ENCODE results near the gene IER3. TPM values are rescaled to one million over a fixed set of nuclear protein-coding genes. Genes with fewer than 3 reads are reported as not detected.

The IER3 gene
- total and polyA plus RNA-seq, 2 of the 8 experiments (the other 6 are each of a cell fraction or from before 2014, with no cell fraction given), result 11.9 to 26.5 TPM

- Histone ChIP-seq H2BK15ac (ENCODE audit: low read length) (no peak overlapping the region), H3K56ac (replicated peaks; ENCODE audit: insufficient read length, low read depth, low read length) (no peak overlapping the region), H3K4ac (replicated peaks; ENCODE audit: insufficient read length, low read depth, low read length) (no peak overlapping the region), H3K4me2 (ENCODE audit: insufficient read depth in 1 of 2, low read depth in 2 of 2, low read length in 2 of 2) (no peak overlapping the region), H3K4me1 (replicated peaks in 1 of 4; ENCODE audit: control insufficient read depth in 3 of 4, insufficient read depth in 4 of 4, low read length in 3 of 4) (no peaks in the 10 kb centered on the region), H3K23ac (ENCODE audit: insufficient read length) (no peak overlapping the region), H2AFZ (ENCODE audit: low read length) (no peak overlapping the region), H2BK120ac (replicated peaks; ENCODE audit: low read depth, low read length) (no peak overlapping the region), H3K18ac (ENCODE audit: extremely low read depth, low read length) (no peak overlapping the region), H3K9ac (replicated peaks in 1 of 4; ENCODE audit: extremely low read depth in 1 of 4, low read depth in 3 of 4, low read length in 3 of 4) (no peak overlapping the region), H4K91ac (replicated peaks; ENCODE audit: insufficient read length, low read length) (no peak overlapping the region), H3K79me1 (ENCODE audit: low read depth, low read length) (peaks cover 2% of the 10 kb centered on the region), H4K20me1 (replicated peaks in 1 of 2; ENCODE audit: control insufficient read depth in 1 of 2, insufficient read depth in 2 of 2, low read length in 2 of 2) (peaks cover 4% of the 10 kb centered on the region in 2 experiments), H3K27ac (ENCODE audit: low read depth, low read length) (no peak overlapping the region), H3K4me3 (ENCODE audit: extremely low read depth in 1 of 4, insufficient read depth in 2 of 4, low read depth in 3 of 4, low read length in 4 of 4) (no peak overlapping the region), H3K14ac (ENCODE audit: insufficient read length) (no peak overlapping the region), H2BK12ac (ENCODE audit: low read depth, low read length) (no peak overlapping the region), H2BK5ac (ENCODE audit: low read depth, low read length) (no peak overlapping the region), H3K79me2 (ENCODE audit: control insufficient read depth in 1 of 2, insufficient read depth in 2 of 2, low read length in 2 of 2) (no peaks in the 10 kb centered on the region; a peak in 1 of 4 replicates), H4K5ac (ENCODE audit: insufficient read length, low read depth, low read length) (no peak overlapping the region), H3K9me3 (ENCODE audit: insufficient read depth in 2 of 2, low read depth in 1 of 2, low read length in 1 of 2) (no peaks in the 10 kb centered on the region), H2BK20ac (ENCODE audit: low read length) (no peak overlapping the region), H2AK5ac (ENCODE audit: low read depth, low read length) (no peak overlapping the region), H3K23me2 (ENCODE audit: low read depth, low read length) (no peaks in the 10 kb centered on the region), H3K36me3 (ENCODE audit: control insufficient read depth in 2 of 4, insufficient read depth in 4 of 4, low read length in 3 of 4) (peaks cover 15 to 60% (median 37%) of the 10 kb centered on the region in 4 experiments), H3K27me3 (replicated peaks in 1 of 4; ENCODE audit: control insufficient read depth in 3 of 4, extremely low read depth in 1 of 4, insufficient read depth in 3 of 4, low read length in 3 of 4) (no peaks in the 10 kb centered on the region), H4K8ac (ENCODE audit: extremely low read depth, insufficient read depth, low read length) (no peak overlapping the region)
- FAIRE-seq (no peak), DNase-seq (ENCODE audit: low read depth in 1 of 2, low spot score in 2 of 2) (no peak)
- WGBS, 2 experiments (ENCODE audit: extremely low coverage in 1 of 2, insufficient coverage in 1 of 2, insufficient read length in 1 of 2, insufficient replicate concordance in 2 of 2, low coverage in 1 of 2, low lambda C conversion rate in 2 of 2, missing lambda C conversion rate in 1 of 2), result 97% methylated on average over 8 of the region's 8 CpGs; no CpG with 5 or more reads in 1 of the 2 experiments
- POLR2A ChIA-PET (ENCODE audit: partially characterized antibody), result interaction anchor here (0.7 to 35.9 kb wide), 6 partner anchors 8 to 137 kb away, joined by 3 to 732 read pairs (median 6); partner anchors contain the start of genes MDC1, NRM and TUBB
- CTCF ChIA-PET (ENCODE audit: partially characterized antibody), result interaction anchor here (1.4 to 11.8 kb wide), 5 partner anchors 13 to 92 kb away, joined by 4 to 147 read pairs (median 7); partner anchors contain the start of gene DHX16
- no peak for TF ChIP-seq EP300 (IDR thresholded peaks at IDR 0.05; ENCODE audit: borderline replicate concordance in 1 of 2, low read depth in 2 of 2, low read length in 2 of 2)
These were observed 8.6 kb downstream of the IER3 start for GRCh38 chr6:30735668-30736314.
